CD4-positive, alpha-beta T cell (primary cell): Measurements from ENCODE around the gene RAP1A. TPM values are rescaled to one million over a fixed set of nuclear protein-coding genes. Genes with fewer than 3 reads are reported as not detected.

Experiments
- ATAC-seq: fragments of 200-7000 bp; cut with Tn5 transposase; one replicate; pipeline ENCODE4 v1.10.0; 2022; ENCODE audit warnings: mild to moderate bottlenecking; ENCODE audit not compliant: poor library complexity
- CTCF ChIA-PET: fragments of 350-600 bp; sonication (Branson Sonifier 250); formaldehyde crosslinking; loops from one replicate; lab custom pipeline; 2021; ENCODE audit warnings: antibody characterized with exemption, inconsistent platforms; lab: Charles Lee
- POLR2A ChIA-PET: fragments of 350-600 bp; sonication (Branson Sonifier 250); formaldehyde crosslinking; loops from one replicate; lab custom pipeline; 2021; ENCODE audit warnings: antibody characterized with exemption, inconsistent platforms; lab: Charles Lee
- DNase-seq, 14 experiments: peaks; one replicate each; pipeline ENCODE4 v3.0.0-alpha.2; 2013 to 2020; ENCODE audit warnings: mixed read lengths in 2 of 14
- H3K27ac ChIP-seq, 2 donors: one replicate each; pipeline versions ENCODE4 v1.5.1 to v1.7.0; 2013; ENCODE audit warnings: low read length in 2 of 2, low read depth in 1 of 2, mild to moderate bottlenecking in 1 of 2
- H3K27me3 ChIP-seq, 2 experiments: 1 replicate in 1 of 2; 2 replicates in 1 of 2; pipeline versions ENCODE4 v1.6.1 to v1.7.0; 2013; ENCODE audit warnings: low read length in 2 of 2, control low read depth in 1 of 2, mild to moderate bottlenecking in 1 of 2, moderate library complexity in 1 of 2; ENCODE audit not compliant: insufficient read depth in 2 of 2, control insufficient read depth in 1 of 2
- H3K36me3 ChIP-seq: one replicate; pipeline ENCODE4 v1.6.1; 2013; ENCODE audit warnings: low read length, control low read depth; ENCODE audit not compliant: insufficient read depth
- H3K4me1 ChIP-seq: one replicate; pipeline ENCODE4 v1.6.1; 2013; ENCODE audit warnings: low read length, control low read depth; ENCODE audit not compliant: insufficient read depth
- H3K4me3 ChIP-seq: one replicate; pipeline ENCODE4 v1.5.1; 2013; ENCODE audit warnings: mild to moderate bottlenecking, low read length, moderate library complexity
- H3K9me3 ChIP-seq, 2 experiments: 1 replicate in 1 of 2; 2 replicates in 1 of 2; pipeline versions ENCODE4 v1.6.1 to v1.7.0; 2013; ENCODE audit warnings: low read length in 2 of 2, mild to moderate bottlenecking in 2 of 2, control low read depth in 1 of 2, moderate library complexity in 1 of 2; ENCODE audit not compliant: control insufficient read depth in 1 of 2, insufficient read depth in 1 of 2
- H3K27ac Mint-ChIP-seq: one replicate; pipeline ENCODE4 v1.8.0; 2020; ENCODE audit warnings: mixed read lengths
- H3K27me3 Mint-ChIP-seq: one replicate; pipeline ENCODE4 v1.8.0; 2021; ENCODE audit warnings: mixed read lengths
- H3K36me3 Mint-ChIP-seq: one replicate; pipeline ENCODE4 v1.8.0; 2021; ENCODE audit warnings: low read depth, mixed read lengths
- H3K4me1 Mint-ChIP-seq: one replicate; pipeline ENCODE4 v1.8.0; 2021; ENCODE audit warnings: low read depth, mixed read lengths
- H3K4me3 Mint-ChIP-seq: one replicate; pipeline ENCODE4 v1.8.0; 2020; ENCODE audit warnings: mild to moderate bottlenecking, mixed read lengths
- H3K9me3 Mint-ChIP-seq: one replicate; pipeline ENCODE4 v1.8.0; 2020; ENCODE audit warnings: mixed read lengths
- intact Hi-C, 2 experiments: fragments of 100-400 bp; cut with DNase I in 1 of 2; cut with micrococcal nuclease in 1 of 2; formaldehyde crosslinking; loops; one replicate each; pipeline versions ENCODE4 v1.15.1 to v1.9.0; 2023 to 2025; cut with DNase I, micrococcal nuclease
- total RNA-seq, 174 experiments: library from RNA in 2 of 174; stranded (reverse) in 2 of 174; gene quantifications; one replicate each; pipeline ENCODE4 v1.2.3 and lab custom pipeline; 2021 to 2026
- TF ChIP-seq, protein P1 (sequence below): fragments of 200-600 bp; IDR thresholded peaks from one replicate; pipeline ENCODE4 v1.8.0; 2022; ENCODE audit warnings: antibody characterized with exemption, mild to moderate bottlenecking

RAP1A gene
- total RNA-seq, 2 experiments from 2014 or later, result 63.8 to 67.1 TPM

DNA sequence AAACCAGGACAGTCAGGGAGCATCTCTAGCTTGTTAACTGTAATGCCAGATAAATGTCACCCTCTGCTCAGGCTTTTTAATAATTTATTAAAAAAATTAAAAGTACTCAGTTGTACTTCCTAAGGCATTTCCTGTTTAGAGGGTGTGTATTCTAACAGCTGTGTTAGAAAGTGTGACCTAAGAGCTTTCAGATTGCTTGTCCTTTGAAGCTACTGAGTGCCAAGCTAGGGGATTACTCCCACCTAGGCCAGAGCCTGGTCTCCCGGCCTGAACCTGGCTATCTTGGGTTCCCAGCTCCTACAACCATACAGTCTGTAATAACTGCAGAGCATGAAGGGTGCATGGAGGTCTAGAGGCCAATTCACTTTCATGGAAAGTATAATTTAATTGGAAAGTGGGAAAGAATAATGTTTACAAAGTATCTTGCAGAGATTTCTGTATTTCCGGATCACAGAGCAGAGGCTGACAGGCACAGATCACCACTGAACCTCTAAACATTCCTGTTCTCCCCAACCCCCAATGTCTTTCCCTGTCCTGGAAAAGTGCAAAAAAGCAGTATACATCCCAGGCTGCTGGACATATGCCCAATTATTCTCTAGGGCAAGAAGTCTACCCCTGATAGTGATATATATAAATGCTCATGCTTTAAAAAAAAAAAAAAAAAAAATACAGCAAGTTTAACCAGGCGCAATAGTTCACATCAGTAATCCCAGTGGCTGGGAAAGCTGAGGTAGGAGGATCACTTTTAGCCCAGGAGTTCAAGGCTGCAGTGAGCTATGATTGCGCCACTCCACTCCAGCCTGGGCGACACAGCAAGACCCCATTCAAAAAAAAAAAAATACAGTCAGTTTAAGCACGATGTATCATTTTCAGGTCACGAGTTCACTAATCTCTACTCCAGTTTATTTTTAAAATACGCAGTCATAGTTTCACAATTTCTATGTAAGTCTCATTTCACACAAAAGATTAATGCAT, 36.7 kb upstream of the RAP1A start:
- TF ChIP-seq, protein P1, sequence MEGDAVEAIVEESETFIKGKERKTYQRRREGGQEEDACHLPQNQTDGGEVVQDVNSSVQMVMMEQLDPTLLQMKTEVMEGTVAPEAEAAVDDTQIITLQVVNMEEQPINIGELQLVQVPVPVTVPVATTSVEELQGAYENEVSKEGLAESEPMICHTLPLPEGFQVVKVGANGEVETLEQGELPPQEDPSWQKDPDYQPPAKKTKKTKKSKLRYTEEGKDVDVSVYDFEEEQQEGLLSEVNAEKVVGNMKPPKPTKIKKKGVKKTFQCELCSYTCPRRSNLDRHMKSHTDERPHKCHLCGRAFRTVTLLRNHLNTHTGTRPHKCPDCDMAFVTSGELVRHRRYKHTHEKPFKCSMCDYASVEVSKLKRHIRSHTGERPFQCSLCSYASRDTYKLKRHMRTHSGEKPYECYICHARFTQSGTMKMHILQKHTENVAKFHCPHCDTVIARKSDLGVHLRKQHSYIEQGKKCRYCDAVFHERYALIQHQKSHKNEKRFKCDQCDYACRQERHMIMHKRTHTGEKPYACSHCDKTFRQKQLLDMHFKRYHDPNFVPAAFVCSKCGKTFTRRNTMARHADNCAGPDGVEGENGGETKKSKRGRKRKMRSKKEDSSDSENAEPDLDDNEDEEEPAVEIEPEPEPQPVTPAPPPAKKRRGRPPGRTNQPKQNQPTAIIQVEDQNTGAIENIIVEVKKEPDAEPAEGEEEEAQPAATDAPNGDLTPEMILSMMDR, result no peak
- Mint-ChIP-seq H3K4me3 (no peak overlapping the region), H3K36me3 (no peaks in the 10 kb centered on the region), H3K27ac (no peak overlapping the region), H3K9me3 (no peaks in the 10 kb centered on the region), H3K4me1 (peaks cover 5% of the 10 kb centered on the region), H3K27me3 (no peaks in the 10 kb centered on the region)
- Histone ChIP-seq H3K9me3 (no peaks in the 10 kb centered on the region), H3K4me1 (peaks cover 4% of the 10 kb centered on the region), H3K27me3 (no peaks in the 10 kb centered on the region), H3K27ac (no peak overlapping the region), H3K4me3 (no peak overlapping the region), H3K36me3 (no peaks in the 10 kb centered on the region)
- DNase-seq, result peak in 1 of 14 experiments; percentile 52
- CTCF ChIA-PET, result interaction anchor here (0.7 to 3.2 kb wide), 4 partner anchors 10 to 75 kb away, joined by 3 to 10 read pairs (median 3); no protein-coding TSS in a partner anchor
- intact Hi-C loops, result no loop called here
- no peak for ATAC-seq
- POLR2A ChIA-PET, result interaction anchor here (0.7 to 1.6 kb wide), 3 partner anchors 10 to 75 kb away, joined by 3 to 5 read pairs (median 4); partner anchors contain the start of gene RAP1A

DNA sequence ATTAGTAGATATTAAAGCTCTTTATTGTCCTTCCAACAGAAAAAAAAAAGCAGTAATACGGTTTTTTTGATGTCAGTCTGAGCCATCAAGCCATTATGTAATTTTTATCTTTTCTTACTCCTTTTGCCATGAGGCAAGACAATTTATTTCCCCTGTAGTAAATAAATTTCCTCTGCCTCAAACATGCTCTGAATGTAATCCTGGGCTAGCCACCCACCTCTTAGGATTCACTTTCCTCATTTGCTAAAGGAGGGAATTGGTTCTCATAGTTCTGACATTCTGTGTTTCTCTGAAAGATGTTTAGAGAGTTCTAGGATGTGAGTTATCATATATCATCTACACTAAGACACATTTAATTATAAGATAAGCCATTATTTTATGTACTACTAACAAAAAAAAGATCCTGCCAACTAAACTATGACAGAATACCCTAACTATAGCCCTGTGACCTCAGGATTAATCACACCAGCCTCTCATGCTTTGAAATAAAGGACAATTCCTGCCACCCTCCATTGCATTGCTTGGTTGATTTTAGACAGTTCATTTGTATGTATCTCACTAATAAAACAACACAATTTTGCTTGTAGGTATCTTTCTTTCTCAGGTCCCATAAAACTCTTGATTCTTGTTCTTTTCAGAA, 34.0 kb upstream of the RAP1A start:
- POLR2A ChIA-PET, result interaction anchor here (1.0 kb wide), 1 partner anchor 7 kb away, joined by 4 read pairs; no protein-coding TSS in a partner anchor
- DNase-seq (no peak), ATAC-seq (no peak)
- H3K36me3 ChIP-seq, result no peaks in the 10 kb centered on the region
- Mint-ChIP-seq H3K27me3 (no peaks in the 10 kb centered on the region), H3K4me3 (no peak overlapping the region), H3K9me3 (no peaks in the 10 kb centered on the region), H3K27ac (no peak overlapping the region), H3K36me3 (no peaks in the 10 kb centered on the region), H3K4me1 (peaks cover 5% of the 10 kb centered on the region)
- H3K9me3 ChIP-seq, result no peaks in the 10 kb centered on the region
- no peaks in the 10 kb centered on the region for H3K27me3 ChIP-seq
- H3K4me3 ChIP-seq, result no peak overlapping the region
- TF ChIP-seq, protein P1, result no peak
- H3K4me1 ChIP-seq, result peaks cover 4% of the 10 kb centered on the region
- no peak overlapping the region for H3K27ac ChIP-seq
- intact Hi-C loops, result no loop called here
- CTCF ChIA-PET, result interaction anchor here (1.1 kb wide), 1 partner anchor 9 kb away, joined by 3 read pairs; no protein-coding TSS in a partner anchor

DNA sequence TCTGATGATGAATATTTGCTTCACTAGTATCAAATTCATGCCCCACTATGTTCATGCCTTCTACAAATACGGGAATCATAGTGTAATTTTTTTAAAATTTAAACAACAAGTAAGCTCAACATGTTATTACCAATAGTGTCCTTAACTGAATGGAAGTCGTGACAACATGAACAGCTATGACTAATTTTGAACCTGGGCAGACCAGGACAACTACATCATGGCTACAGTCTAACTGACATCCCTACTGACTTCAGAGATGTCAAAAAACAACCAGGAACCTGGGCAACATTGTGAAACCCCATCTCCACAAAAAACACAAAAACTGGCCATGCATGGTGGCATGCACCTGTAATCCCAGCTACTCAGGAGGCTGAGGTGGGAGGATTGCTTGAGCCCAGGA, 33.5 kb upstream of the RAP1A start:
- no peak overlapping the region for H3K4me3 ChIP-seq
- peaks cover 4% of the 10 kb centered on the region for H3K4me1 ChIP-seq
- H3K27ac ChIP-seq, result no peak overlapping the region
- no peaks in the 10 kb centered on the region for H3K9me3 ChIP-seq
- no peaks in the 10 kb centered on the region for H3K9me3 Mint-ChIP-seq
- no peaks in the 10 kb centered on the region for H3K27me3 Mint-ChIP-seq
- POLR2A ChIA-PET, result interaction anchor here (1.4 kb wide), 1 partner anchor 34 kb away, joined by 5 read pairs; the partner anchor contains the start of gene RAP1A
- intact Hi-C loops, result no loop called here
- CTCF ChIA-PET, result interaction anchor here (0.5 kb wide), 1 partner anchor 31 kb away, joined by 4 read pairs; no protein-coding TSS in a partner anchor
- no peaks in the 10 kb centered on the region for H3K27me3 ChIP-seq
- DNase-seq (no peak), ATAC-seq (no peak)
- no peaks in the 10 kb centered on the region for H3K36me3 ChIP-seq
- H3K36me3 Mint-ChIP-seq, result no peaks in the 10 kb centered on the region
- no peak overlapping the region for H3K27ac Mint-ChIP-seq
- no peak overlapping the region for H3K4me3 Mint-ChIP-seq
- TF ChIP-seq, protein P1, result no peak
- peaks cover 5% of the 10 kb centered on the region for H3K4me1 Mint-ChIP-seq
